Activated CD4-positive, alpha-beta T cell treated with anti-CD3 and anti-CD28 coated beads, Interleukin-2, amount 50 U/mL, for 16 hours (primary cell): ENCODE data around the gene KIF3C.
"Not testable (repeated sequence)": the region's sequence is repeated elsewhere in the genome, so short reads cannot be mapped to it uniquely, and the experiment has no call there.

Experiments
- DNase-seq: peaks from one replicate; pipeline ENCODE4 v3.0.0-alpha.2; 2020

KIF3C gene

DNA sequence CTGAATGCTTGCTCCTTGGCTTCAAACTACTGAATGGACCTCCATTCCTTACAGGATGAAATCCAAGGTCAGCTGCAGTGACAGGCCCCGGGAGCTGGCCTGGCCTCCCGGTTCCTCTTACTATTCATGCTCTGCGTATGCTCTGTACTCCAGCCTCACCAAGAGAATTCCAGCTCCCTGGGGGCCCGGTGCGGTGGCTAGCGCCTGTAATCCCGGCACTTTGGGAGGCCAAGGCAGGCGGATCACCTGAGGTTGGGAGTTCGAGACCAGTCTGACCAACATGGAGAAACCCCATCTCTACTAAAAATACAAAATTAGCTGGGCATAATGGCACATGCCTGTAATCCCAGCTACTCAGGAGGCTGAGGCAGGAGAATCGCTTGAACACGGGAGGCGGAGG lies 23.7 kb downstream of the KIF3C start:
- not testable (repeated sequence) for DNase-seq

DNA sequence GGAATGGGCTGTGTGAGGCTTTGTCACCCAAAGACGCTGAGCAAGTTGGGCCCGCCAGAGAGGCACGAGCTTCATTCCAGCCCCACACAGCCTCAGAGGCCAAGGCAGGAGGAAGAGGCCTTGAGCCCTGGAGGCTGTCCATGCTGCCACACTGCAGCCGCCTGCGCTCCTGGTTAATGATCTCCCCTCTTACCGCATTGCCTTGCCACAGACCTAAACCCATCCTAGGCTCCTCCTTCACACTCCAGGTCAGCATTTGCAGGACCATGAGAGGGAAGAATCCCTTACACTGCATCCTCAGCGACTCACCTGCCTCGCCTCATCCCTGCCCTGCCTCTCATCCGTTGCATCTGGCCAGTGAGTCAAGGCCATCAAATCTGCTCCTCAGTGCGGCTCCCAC lies 24.6 kb downstream of the KIF3C start:
- DNase-seq, result no peak

DNA sequence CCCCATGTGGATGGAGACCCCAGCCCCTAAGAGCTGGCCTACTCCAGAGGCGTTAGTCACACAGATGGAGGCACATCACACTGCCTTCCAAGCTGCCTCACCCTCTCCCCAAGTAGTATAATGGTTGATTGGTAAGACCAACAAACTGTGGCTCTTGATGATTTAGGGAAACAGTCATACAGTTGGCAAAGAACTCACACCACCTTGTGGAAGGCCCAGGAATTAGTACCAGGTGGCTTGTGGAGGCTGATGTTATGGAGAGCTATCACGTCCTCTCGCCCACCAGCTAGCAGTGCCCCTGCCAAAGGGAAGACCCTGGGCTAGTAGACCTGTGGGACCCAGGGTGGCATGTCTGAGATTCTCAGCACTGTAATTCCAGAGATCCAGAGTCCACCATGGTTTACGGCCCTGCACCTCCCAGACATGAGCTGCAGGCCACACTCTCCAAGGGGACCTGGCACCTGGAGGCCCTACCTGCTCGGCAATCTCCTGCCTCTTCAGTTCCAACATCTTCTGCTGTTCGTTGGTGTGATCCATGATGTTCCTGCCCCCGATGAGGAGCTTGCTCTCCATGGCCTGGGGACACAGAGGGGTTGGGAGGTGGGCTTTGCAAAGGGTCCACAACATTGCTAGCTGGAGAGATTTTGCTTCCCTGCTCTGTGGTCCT lies 26.3 kb downstream of the KIF3C start:
- no peak for DNase-seq

DNA sequence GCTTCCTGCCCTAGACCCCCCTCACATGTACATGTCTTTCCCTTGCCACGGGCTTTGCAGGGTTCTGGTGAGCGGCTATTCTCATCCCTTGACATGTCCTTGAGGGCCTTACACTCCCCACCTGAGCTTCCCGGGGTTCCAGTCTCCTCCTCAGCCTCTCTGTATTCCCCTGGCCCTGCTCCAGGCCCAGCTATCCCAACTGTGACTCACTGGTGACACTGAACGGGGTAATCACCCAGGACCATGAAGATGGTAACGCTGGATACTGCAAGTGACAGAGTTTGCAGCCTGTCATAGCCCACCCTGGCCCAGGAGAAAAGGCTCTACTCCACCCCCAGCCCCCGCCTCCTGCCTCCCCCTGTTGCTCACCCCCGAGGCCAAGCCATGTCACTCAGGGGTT lies 27.3 kb downstream of the KIF3C start:
- DNase-seq, result no peak

DNA sequence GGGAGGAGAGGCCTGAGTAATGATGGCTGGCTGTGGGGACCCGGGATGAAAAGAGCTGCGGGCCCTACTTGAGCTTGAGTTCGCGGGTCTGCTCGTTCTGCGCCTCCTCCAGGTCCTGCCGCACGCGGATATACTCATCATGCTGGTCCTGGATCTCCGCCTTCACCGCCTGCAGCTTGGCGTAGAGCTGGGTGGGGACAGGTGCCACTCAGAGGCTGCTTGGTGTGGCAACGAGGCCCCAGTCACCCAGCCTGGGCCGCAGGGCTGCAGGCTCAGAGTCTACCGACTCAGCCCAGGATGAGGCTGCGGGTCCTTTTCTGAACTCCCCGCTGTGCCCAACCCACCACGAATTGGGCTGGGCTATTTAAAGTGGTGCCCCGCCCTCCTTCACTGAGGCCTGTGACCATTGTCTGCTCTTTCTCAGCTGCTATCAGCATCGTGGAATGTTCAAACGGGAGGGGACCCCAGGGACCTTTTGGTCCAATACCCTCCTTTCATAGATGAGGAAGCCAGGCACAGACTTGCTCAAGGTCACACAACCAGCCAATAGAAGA lies 28.0 kb downstream of the KIF3C start:
- no peak for DNase-seq

DNA sequence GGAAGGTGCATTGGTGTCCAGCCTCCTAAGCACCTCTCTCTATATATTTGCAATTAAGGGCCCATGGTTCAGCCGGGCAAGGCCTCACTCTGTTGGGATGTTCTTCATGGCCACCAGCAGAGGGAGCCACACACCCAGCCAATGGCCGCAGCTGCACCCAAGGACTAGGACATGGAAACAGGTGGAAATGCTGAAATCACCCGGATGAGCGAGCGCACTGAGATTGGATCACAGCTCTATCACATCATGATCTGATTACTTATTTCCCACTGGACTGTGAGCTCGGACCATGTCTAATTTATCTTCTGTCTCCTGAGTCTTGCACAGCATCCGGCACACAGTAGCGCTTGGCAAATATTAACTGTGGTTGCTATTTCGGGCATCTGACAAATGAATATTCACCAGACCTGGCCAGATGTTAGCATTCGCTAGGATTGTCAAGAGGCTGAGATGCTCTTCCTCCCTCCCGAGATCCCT lies 31.2 kb downstream of the KIF3C start:
- peak; percentile 78 for DNase-seq

DNA sequence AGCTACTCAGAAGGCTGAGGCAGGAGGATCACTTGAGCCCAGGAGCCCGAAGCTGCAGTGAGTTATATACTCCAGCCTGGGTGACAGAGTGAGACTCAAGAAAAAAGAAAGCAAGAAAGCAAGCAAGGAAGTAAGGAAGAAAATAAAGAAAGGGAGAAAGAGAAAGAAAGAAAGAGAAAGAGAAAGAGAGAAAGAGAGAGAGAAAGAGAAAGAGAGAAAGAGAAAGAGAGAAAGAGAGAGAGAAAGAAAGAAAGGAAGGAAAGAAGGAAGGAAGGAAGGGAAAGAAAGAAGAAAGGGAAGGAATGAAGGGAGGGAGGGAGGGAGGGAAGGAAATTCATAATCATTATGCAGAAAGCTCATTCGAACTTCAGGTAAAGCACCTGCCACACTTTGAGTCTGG lies 33.9 kb downstream of the KIF3C start:
- no peak for DNase-seq

DNA sequence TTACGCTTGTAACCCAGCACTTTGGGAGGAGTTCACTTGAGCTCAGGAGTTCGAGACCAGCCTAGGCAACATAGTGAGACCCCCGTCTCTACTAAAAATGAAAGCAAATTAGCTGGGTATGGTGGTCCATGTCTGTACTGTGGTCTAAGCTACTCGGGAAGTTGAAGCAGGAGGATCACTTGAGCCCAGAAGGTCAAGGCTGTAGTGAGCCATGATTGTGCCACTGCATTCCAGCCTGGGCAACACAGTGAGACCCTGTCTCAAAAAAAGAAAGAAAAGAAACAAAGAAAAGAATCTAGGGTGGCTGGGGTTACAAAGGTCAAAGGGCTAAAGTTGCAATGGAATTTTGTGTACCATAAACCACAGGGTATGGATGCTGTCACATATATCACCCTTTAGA lies 41.3 kb downstream of the KIF3C start:
- DNase-seq, result no peak

DNA sequence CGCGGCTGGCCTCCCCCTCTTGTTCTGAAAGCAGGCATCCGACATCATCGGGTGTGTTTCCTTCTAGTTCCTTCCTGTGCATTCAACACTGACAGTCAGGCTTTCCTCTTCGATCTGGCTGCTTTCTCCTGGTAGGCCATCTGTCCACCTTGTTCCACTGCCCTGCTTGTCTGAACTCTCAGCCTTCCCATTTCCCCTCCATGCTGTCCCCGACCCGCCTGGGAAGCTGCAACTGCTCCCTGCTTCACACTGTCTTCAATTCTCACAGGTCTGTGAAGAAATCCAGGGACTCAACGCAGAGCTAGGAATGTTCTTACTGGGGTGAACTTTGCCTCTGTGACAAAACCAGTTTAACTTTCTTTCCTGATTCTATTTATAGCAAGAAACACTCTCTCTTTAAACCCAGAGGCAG lies 43.0 kb downstream of the KIF3C start:
- no peak for DNase-seq

DNA sequence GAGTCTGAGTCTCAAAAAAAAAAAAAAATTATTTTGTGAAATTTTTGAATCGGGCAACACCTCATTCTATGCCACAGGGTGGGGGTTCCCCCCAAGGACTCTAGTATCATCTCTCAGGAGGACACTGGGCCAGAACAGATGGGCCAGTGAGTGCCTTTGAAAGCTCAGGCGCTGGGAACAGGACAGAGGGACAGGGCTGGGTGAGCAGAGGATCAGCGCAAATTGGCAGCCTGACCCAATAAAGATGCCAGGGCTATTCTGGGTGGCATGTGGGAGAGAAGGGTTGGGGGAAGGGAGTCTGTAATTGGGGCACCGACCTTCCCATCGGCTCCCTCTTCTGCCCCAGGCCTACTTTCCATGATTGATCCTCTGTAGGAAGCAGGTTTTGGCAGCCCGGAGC lies 44.0 kb downstream of the KIF3C start:
- DNase-seq, result no peak

DNA sequence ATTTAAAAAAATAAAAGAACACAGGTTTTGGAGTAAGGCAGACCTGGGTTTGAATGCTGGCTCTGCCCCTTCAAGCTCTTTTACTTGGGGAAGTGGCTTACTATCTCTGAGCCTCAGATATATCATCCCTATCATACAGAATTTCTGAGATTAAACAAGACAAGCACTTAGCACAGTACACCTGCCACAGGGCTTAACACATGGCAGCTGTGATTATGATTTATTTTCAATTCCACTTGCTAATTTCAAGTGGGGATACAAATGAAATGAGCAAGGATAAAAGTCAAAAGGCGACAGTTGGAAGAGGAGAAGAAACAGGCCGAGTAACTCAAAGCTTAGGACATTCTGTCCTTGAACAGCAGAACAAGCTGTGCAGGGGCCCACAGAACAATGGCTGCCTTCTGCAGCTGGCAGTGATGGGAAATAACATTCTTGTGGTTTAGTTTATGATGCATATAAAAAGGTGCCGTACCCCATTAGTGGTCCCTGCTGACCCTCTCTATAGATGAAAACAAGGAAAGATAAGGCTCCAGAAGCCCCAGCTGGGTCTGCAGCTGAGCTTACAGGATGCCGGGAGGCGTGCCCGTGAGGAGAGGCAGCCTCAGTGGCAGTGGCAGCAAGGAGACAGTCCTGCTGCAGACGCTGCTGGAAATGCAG lies 45.3 kb downstream of the KIF3C start:
- DNase-seq, result no peak

DNA sequence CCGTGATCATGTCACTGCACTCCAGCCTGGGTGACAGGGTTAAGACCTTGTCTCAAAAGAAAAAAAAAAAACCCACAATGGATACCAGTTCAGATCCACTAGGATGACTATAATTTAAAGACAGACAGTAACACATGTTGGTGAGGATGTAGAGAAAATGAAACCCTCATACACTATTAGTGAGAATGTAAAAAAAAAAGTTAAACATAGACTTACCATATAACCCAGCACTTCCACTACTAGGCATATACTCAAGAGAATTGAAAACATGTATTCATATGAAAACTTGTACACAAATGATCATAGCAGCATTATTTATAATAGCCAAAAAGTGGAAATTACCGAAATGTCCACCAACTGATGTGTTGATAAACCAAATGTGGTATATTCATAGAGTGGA lies 48.7 kb downstream of the KIF3C start:
- DNase-seq, result no peak

DNA sequence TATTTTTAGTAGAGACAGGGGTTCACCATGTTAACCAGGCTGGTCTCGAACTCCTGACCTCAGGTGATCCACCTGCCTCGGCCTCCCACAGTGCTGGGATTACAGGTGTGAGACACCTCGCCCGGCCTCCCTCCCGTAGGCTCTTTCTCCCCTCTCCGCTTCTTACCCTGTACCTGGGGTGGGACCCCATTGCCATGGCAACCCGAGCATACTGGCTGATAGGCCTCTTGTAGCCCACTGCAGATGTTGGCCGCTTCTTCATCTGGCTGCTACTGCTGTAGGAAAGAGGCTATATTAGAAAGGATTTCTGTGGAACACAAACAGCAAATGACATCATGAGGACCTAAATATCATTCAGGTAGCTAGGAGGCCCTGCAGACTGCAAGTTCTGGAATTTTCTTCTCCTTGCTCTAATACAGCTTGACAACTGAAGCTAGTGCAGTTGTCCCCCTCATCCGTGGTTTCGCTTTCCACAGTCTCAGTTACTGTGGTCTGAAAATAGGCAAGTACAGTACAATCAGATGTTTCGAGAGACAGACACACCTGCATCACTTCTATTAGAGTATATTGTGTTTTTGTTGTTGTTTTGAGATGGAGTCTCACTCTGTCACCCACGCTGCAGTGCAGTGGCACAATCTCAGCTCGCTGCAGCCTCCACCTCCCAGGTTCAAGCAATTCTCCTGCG lies 52.4 kb downstream of the KIF3C start:
- DNase-seq, result no peak

DNA sequence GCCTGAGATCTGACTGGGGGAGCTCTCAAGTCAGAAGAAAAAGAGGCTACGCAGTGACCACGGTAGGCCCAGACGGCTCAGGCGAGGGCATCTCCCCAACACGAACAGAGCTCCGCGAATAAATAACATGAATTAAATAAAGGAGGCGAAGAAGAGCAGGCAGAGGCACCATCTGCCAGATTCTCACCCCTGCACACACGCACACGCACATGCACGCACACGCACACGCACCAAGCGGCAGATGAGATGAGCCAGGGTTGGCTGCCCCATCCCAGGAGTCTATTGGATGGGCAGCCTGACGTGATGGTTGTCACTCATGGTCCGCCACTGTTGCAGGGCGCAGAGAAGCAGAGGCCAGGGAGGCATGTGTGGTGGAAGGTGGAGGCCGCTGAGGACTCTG lies 53.6 kb downstream of the KIF3C start:
- DNase-seq, result no peak

DNA sequence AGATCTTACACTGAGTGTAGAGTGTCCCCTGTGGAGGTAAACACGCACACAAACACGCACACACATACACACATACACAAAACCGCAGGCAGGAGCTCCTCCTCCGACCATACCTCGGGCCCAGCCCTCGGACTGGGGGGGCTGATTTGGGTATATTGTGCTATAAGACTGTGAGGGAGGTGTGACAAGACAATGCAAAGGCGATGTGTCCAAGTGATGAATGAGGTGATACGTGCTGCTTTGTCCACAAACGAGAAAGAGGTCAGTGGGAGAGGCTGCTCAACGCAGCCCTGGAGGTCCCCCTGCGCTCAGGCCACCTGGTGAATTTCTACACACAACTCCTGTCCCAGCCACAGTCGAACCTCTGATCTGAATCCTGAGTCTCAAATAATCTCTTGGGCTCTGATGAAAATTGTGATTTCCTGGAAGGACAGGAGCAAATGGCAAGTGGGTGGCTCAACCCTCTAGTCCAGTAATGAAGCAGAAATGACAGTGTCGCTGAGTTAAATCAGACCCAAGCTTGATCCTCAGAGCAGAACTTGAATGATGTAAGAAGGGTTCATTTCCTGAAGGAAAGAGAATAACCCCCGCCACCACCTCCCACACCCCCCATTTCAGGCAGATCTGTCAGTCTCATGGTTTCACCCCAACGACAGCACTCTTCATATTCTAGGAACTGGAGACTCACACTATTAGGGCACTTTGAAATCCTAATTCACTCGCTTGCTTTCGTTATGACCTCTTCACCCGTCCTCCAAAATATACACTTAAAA lies 55.1 kb downstream of the KIF3C start:
- peak; percentile 65 for DNase-seq

DNA sequence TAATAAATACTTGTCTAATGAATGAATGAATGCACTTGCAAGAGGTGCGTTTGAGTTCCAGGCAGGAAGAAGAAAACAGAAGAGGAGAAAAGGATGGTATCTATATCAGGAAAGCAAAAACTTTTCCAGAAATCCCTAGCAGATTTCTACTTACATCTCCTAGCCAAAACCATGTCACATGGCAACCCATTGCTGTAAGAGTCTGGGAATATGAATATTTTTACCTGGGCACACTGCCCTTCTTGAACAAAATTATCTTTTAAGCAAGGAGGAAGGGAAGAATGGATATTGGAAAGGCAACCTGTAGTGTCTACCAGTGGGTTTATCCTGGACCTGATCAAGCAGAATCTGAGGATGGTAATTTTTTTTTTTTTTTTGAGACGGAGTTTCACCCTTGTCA lies 59.8 kb downstream of the KIF3C start:
- DNase-seq, result no peak

DNA sequence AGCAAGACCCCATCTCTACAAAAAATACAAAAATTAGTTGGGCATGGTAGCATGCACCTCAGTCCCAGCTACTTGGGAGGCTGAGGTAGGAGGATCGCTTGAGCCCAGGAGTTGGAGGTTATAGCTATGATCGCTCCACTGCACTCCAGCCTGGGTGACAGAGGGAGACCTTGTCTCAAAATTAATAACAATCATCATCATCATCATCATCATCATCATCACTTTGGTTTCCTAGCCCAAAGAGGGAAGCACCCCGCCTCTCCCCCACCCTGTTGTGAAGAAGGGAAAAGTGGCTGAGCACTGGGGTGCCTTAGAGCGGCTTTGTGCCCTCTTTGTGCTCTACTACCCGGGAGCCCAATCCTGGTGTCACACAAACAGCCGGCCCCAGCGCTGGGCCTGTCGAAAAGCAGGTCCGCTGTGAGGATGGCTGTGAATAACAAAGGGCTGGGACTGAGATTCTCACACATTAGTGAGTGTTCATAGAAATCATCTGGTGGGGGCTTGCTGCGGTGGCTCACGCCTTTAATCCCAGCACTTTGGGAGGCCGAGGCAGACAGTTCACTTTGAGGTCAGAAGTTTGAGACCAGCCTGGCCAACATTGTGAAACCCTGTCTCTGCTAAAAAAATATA lies 61.4 kb downstream of the KIF3C start:
- DNase-seq, result no peak

DNA sequence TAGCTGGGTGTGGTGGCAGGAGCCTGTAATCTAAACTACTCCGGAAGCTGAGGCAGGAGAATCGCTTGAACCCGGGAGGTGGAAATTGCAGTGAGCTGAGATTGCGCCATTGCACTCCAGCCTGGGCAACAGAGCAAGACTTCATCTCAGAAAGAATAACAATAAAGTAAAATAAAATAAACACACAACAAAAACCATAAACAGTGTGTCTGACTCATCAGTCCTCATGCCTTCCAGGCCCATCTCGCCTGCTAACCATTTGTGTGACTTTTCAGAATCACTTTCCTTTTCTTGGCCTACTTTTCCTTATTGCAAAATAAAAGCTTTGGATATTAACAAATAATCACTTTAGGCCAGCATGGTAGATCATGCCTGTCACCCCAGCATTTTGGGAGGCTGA lies 62.0 kb downstream of the KIF3C start:
- no peak for DNase-seq

DNA sequence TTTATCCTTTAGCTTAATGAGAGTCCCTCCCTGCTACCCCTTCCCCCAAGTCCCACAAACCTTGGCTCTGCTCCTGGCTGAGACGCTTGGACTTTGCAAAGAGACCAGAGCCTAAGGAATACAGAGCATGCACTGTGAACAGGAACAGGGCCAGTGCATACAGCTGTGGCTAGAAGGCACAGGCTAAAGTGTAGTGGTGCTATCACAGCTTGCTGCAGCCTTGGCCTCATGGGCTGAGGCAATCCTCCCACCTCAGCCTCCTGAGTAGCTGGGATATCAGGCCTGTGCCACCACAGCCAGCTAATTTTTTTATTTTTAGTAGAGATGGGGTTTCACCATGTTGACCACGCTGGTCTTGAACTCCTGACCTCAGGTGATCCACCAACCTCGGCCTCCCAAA lies 64.5 kb downstream of the KIF3C start:
- no peak for DNase-seq

DNA sequence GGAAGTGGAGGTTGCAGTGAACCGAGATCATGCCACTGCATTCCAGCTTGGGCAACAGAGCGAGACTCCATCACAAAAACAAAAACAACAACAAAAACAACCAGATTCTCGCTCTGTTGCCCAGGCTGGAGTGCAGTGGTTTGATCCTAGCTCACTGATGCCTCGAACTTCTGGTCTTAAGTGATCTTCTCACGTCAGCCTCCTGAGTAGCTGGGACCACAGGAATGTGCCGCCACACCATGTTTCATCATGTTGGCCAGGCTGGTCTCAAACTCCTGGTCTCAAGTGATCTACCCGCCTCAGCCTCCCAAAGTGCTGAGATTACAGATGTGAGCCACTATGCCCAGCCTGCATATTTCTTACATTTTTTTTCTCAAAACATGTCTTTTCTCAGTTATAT lies 64.9 kb downstream of the KIF3C start:
- DNase-seq, result not testable (repeated sequence)

DNA sequence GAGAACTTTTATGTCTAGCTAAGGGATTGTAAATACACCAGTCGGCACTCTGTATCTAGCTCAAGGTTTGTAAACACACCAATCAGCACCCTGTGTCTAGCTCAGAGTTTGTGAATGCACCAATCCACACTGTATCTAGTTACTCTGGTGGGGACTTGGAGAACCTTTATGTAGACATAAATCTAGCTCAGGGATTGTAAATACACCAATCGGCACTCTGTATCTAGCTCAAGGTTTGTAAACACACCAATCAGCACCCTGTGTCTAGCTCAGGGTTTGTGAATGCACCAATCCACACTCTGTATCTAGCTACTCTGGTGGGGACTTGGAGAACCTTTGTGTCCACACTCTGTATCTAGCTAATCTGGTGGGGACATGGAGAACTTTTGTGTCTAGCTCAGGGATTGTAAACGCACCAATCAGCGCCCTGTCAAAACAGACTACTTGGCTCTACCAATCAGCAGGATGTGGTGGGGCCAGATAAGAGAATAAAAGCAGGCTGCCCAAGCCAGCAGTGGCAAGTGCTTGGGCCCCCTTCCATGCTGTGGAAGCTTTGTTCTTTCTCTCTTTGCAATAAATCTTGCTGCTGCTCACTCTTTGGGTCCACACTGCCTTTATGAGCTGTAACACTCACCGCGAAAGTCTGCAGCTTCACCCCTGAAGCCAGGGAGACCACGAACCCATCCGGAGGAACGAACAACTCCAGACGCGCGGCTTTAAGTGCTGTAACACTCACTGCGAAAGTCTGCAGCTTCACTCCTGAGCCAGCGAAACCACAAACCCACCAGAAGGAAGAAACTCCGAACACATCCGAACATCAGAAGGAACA lies 66.1 kb downstream of the KIF3C start:
- peak; percentile 72 for DNase-seq

DNA sequence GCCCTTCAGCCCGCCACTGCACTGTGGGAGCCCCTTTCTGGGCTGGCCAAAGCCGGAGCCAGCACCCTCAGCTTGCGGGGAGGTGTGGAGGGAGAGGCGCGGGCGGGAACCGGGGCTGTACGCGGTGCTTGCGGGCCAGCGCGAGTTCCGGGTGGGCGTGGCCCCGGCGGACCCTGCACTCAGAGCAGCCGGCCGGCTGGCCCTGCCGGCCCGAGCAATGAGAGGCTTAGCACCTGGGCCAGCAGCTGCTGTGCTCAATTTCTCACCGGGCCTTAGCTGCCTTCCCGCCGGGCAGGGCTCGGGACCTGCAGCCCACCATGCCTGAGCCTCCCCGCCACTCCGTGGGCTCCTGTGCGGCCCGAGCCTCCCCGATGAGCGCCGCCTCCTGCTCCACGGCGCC lies 66.9 kb downstream of the KIF3C start:
- not testable (repeated sequence) for DNase-seq
